K562 (cell line): ENCODE results near the gene STK17A. TPM values are rescaled to one million over a fixed set of nuclear protein-coding genes. Genes with fewer than 3 reads are reported as not detected.

Experiments used
- ATAC-seq: fragments of 200-7000 bp; cut with Tn5 transposase; 3 replicates; pipeline ENCODE4 v1.9.1; 2020; ENCODE audit warnings: moderate library complexity
- BruUV-seq: library from RNA; stranded (reverse); fragments of 400-500 nt; replicated peaks from 2 replicates; lab custom pipeline; 2021; lab: Mats Ljungman, UMichigan
- CTCF ChIA-PET: fragments of 300-600 bp; formaldehyde crosslinking; extraction: SDS; loops from one replicate; lab custom pipeline; 2021; ENCODE audit warnings: low intra/inter-chr PET ratio; lab: Yijun Ruan, JAX
- POLR2A ChIA-PET: fragments of 300-600, 350-650 bp; sonication (Branson Sonifier 250); formaldehyde crosslinking; extraction: SDS; loops from one replicate; lab custom pipeline; 2021; ENCODE audit warnings: antibody characterized with exemption, inconsistent platforms; lab: Yijun Ruan, JAX
- DNase-seq, 4 experiments: peaks; one replicate each; pipeline versions ENCODE4 v3.0.0 to v3.0.0-alpha.2; 2011 to 2018; ENCODE audit warnings: low spot score in 3 of 4, mixed read lengths in 3 of 4; ENCODE audit errors: extremely low read depth in 1 of 4
- FAIRE-seq: peaks from 2 replicates; lab custom pipeline; 2011; peaks lifted over from hg19 to GRCh38; lab: Jason Lieb, UNC
- H2AFZ ChIP-seq: 2 replicates; pipeline ENCODE4 v1.6.0; 2011; ENCODE audit warnings: low read depth, low read length, control low read depth, inconsistent platforms
- H3K27ac ChIP-seq: fragments of 200-600 bp; 3 replicates; pipeline ENCODE4 v1.8.0; 2011; ENCODE audit warnings: low read depth, mild to moderate bottlenecking, control low read depth, inconsistent platforms, low read length, moderate library complexity, mixed read lengths; ENCODE audit errors: extremely low read depth
- H3K27me3 ChIP-seq, 2 experiments: fragments of 300-600 bp in 1 of 2; 2 replicates in 1 of 2; 3 replicates in 1 of 2; pipeline versions ENCODE4 v1.6.0 to v1.8.0; 2011; ENCODE audit warnings: inconsistent platforms in 2 of 2, low read length in 2 of 2, mild to moderate bottlenecking in 1 of 2, mixed read lengths in 1 of 2, moderate library complexity in 1 of 2; ENCODE audit not compliant: control insufficient read depth in 2 of 2, insufficient read depth in 2 of 2
- H3K36me3 ChIP-seq: fragments of 300-600 bp; 3 replicates; pipeline ENCODE4 v1.8.0; 2011; ENCODE audit warnings: mild to moderate bottlenecking, low read length, inconsistent platforms; ENCODE audit not compliant: control insufficient read depth, insufficient read depth
- H3K4me1 ChIP-seq, 2 experiments: fragments of 200-600 bp in 1 of 2; replicated peaks in 1 of 2; 2 replicates in 1 of 2; 3 replicates in 1 of 2; pipeline versions ENCODE4 v1.5.1 to v1.8.0; 2011; ENCODE audit warnings: inconsistent platforms in 2 of 2, low read length in 2 of 2, mild to moderate bottlenecking in 1 of 2, mixed read lengths in 1 of 2, moderate library complexity in 1 of 2; ENCODE audit not compliant: control insufficient read depth in 2 of 2, insufficient read depth in 2 of 2
- H3K4me2 ChIP-seq: 2 replicates; pipeline ENCODE4 v1.6.1; 2011; ENCODE audit warnings: low read length, control low read depth, inconsistent platforms, mixed read lengths; ENCODE audit not compliant: insufficient read depth
- H3K4me3 ChIP-seq: fragments of 200-600 bp; sonication (generic), shearing (Covaris generic); 2 replicates; pipeline ENCODE4 v1.5.1; 2016; ENCODE audit warnings: control low read depth, inconsistent platforms
- H3K79me2 ChIP-seq: fragments of 200-600 bp; 3 replicates; pipeline ENCODE4 v1.8.0; 2011; ENCODE audit warnings: low read length, inconsistent platforms; ENCODE audit not compliant: control insufficient read depth, insufficient read depth
- H3K9ac ChIP-seq, 2 experiments: 2 replicates each; pipeline versions ENCODE4 v1.6.0 to v1.6.1; 2011; ENCODE audit warnings: low read depth in 2 of 2, low read length in 2 of 2, control low read depth in 1 of 2, inconsistent platforms in 1 of 2, mild to moderate bottlenecking in 1 of 2, mixed read lengths in 1 of 2; ENCODE audit not compliant: insufficient read depth in 1 of 2
- H3K9me1 ChIP-seq: one replicate; pipeline ENCODE4 v1.6.0; 2011; ENCODE audit warnings: inconsistent platforms, mild to moderate bottlenecking, low read length, moderate library complexity; ENCODE audit not compliant: control insufficient read depth, insufficient read depth
- H3K9me3 ChIP-seq: replicated peaks from 2 replicates; pipeline ENCODE4 v1.5.1; 2011; ENCODE audit warnings: low read depth, low read length, inconsistent platforms; ENCODE audit not compliant: control insufficient read depth, insufficient read depth
- H4K20me1 ChIP-seq: replicated peaks from 2 replicates; pipeline ENCODE4 v1.6.1; 2011; ENCODE audit warnings: low read length, inconsistent platforms, mixed read lengths; ENCODE audit not compliant: control insufficient read depth, insufficient read depth
- PRPF4 ChIP-seq: fragments of 200-400 bp; formaldehyde crosslinking; IDR thresholded peaks from one replicate; pipeline ENCODE4 v1.6.1; 2017; ENCODE audit warnings: low read length, low read depth, mild to moderate bottlenecking; ENCODE audit not compliant: insufficient read depth, poor library complexity, severe bottlenecking
- SETDB1 ChIP-seq: IDR thresholded peaks from one replicate; pipeline ENCODE4 v1.6.1; 2012; ENCODE audit warnings: low read length, control low read depth, inconsistent platforms
- ZNF316 ChIP-seq: fragments of 450-650 bp; IDR thresholded peaks from 2 replicates; pipeline ENCODE4 v1.6.1; 2016
- ZNF699 ChIP-seq: fragments of 250-450 bp; sonication (Bioruptor Pico); IDR thresholded peaks from 2 replicates; pipeline ENCODE4 v1.8.0; 2021; ENCODE audit warnings: mild to moderate bottlenecking, moderate library complexity; ENCODE audit not compliant: insufficient replicate concordance
- WGBS: fragments of 100-300 bp; shearing (Covaris generic); methylation state at CpG from one replicate; pipeline ENCODE4 v1.1.6; 2016; ENCODE audit warnings: low coverage, mixed read lengths; ENCODE audit not compliant: insufficient coverage; ENCODE audit errors: missing lambda C conversion rate; 5-methylcytosine and 5-hydroxymethylcytosine counted together
- in situ Hi-C: fragments of 300-500 bp; cut with MboI; formaldehyde crosslinking; loops from 4 replicates; pipeline ENCODE4 v1.15.0; 2018; ENCODE audit warnings: inconsistent platforms, mixed read lengths
- intact Hi-C: fragments of 100-400 bp; cut with micrococcal nuclease; formaldehyde crosslinking; loops from 2 replicates; pipeline ENCODE4 v1.14.2; 2022
- polyA plus RNA-seq, 8 experiments: library from polyadenylated mRNA; depleted of rRNA in 4 of 8; stranded (reverse) in 5 of 8; unstranded in 3 of 8; fragments of >200 nt; fragmentation: Nextera tagmentation in 2 of 8; fragmentation: Illumina TruSeq in 1 of 8; extraction: Ambion mirVana in 2 of 8; extraction: Trizol in 1 of 8; gene quantifications; 2 replicates each; pipeline versions ENCODE4 v1.2.1 to v1.2.3, GENCODE V29; 2011 to 2014; ENCODE audit warnings: inconsistent platforms in 1 of 8, missing spikeins in 1 of 8
- total RNA-seq, 7 experiments: library from RNA; depleted of rRNA in 6 of 7; stranded (reverse); fragments of >200 nt in 6 of 7; fragmentation: Illumina TruSeq in 2 of 7; extraction: Trizol in 2 of 7; gene quantifications; 2 replicates each; pipeline versions ENCODE4 v1.2.1 to v1.2.3, GENCODE V29; 2011 to 2021; ENCODE audit warnings: low replicate concordance in 1 of 7
- TF ChIP-seq, protein P1 (sequence below): fragments of 450-650 bp; IDR thresholded peaks from 2 replicates; pipeline ENCODE4 v1.6.1; 2017; ENCODE audit warnings: antibody characterized with exemption

STK17A gene
- total and polyA plus RNA-seq, 9 of the 15 experiments (the other 6 are each of a cell fraction or from before 2014, with no cell fraction given), result 3.4 to 16.3 (median 13.2) TPM

DNA sequence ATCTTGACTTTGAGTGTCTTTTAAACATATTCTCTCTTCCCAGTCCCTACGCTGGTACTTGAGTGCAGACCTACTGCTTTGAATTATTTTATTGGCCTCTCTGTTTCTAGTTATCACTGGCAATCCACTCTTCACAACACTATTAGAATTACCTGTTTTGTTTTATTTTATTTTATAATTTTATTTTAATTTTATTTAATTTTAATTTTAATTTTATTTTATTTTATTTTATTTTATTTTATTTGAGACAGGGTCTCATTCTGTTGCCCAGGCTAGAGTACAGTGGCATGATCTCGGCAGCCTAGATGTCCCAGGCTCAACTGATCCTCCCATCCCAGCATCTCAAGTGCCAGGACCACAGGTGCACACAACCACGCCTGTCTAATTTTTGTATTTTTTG lies 6.8 kb downstream of the STK17A start:
- ATAC-seq, result no peak
- intact Hi-C loops (loop anchor here (10.0 kb wide), 1 partner anchor 365 kb away; no protein-coding TSS in a partner anchor), in situ Hi-C loops (loop anchor here (10.0 kb wide), 1 partner anchor 245 kb away; no protein-coding TSS in a partner anchor)
- H3K9me1 ChIP-seq, result no peaks in the 10 kb centered on the region
- no peak overlapping the region for H3K9ac ChIP-seq
- no peak for DNase-seq
- H4K20me1 ChIP-seq, result no peaks in the 10 kb centered on the region; the same call in 1 of the 2 replicates
- H3K27ac ChIP-seq, result no peak overlapping the region
- peaks cover 72% of the 10 kb centered on the region for H3K79me2 ChIP-seq
- H3K4me1 ChIP-seq, result peaks cover 4% of the 10 kb centered on the region in 2 experiments; a peak in 2 of 5 replicates
- H3K9me3 ChIP-seq, result no peaks in the 10 kb centered on the region
- POLR2A ChIA-PET, result interaction anchor here (1.3 kb wide), 1 partner anchor 12 kb away, joined by 3 read pairs; no protein-coding TSS in a partner anchor
- no peak overlapping the region for H3K4me3 ChIP-seq
- H3K27me3 ChIP-seq, result no peaks in the 10 kb centered on the region
- no peak overlapping the region for H2AFZ ChIP-seq
- FAIRE-seq, result no peak
- no peaks in the 10 kb centered on the region for H3K36me3 ChIP-seq
- no TSS peak for BruUV-seq
- H3K4me2 ChIP-seq, result no peak overlapping the region
- WGBS, result 98% methylated on average over 3 of the region's 3 CpGs
- CTCF ChIA-PET, result no interaction called here
- TF ChIP-seq SETDB1 (no peak), PRPF4 (no peak), ZNF316 (no peak), ZNF699 (CRISPR knock-in tag) (no peak)
- TF ChIP-seq, protein P1, sequence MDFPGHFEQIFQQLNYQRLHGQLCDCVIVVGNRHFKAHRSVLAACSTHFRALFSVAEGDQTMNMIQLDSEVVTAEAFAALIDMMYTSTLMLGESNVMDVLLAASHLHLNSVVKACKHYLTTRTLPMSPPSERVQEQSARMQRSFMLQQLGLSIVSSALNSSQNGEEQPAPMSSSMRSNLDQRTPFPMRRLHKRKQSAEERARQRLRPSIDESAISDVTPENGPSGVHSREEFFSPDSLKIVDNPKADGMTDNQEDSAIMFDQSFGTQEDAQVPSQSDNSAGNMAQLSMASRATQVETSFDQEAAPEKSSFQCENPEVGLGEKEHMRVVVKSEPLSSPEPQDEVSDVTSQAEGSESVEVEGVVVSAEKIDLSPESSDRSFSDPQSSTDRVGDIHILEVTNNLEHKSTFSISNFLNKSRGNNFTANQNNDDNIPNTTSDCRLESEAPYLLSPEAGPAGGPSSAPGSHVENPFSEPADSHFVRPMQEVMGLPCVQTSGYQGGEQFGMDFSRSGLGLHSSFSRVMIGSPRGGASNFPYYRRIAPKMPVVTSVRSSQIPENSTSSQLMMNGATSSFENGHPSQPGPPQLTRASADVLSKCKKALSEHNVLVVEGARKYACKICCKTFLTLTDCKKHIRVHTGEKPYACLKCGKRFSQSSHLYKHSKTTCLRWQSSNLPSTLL, result no peak
